ENCODE data around the gene PFDN2. TPM values are rescaled to one million over a fixed set of nuclear protein-coding genes. Genes with fewer than 3 reads are reported as not detected.

The PFDN2 gene
- total and polyA plus RNA-seq, 8 donors = 42.5 to 57.0 (median 51.8) TPM

DNA sequence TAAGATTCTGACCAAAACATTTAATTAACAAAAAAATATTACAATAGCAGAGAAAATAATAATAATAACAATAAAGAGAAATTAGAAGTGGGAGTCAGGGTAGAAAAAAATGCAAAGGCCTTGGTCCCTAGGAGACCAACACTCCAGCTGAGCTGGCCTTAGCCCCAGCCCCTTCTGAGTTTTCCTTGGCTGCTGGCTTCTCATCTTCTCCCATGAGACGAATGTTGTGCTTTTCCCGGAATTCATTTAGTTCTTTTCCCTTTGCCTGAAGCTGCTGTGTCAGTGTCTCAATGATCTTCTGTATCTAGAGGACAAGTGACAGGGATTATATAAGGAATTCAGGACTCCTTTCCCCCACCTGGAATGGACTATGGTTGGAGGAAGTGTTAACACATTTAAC is 17.3 kb downstream of the PFDN2 start:
- Histone ChIP-seq H3K4me1 (peaks cover 14 to 32% of the 10 kb centered on the region in 2 donors), H3K9me3 (no peaks in the 10 kb centered on the region), H3K27ac (no peak overlapping the region), H3K27me3 (no peaks in the 10 kb centered on the region), H3K36me3 (peaks cover 0 to 33% of the 10 kb centered on the region in 2 donors), H3K4me3 (no peak overlapping the region)
- DNase-seq (no peak), ATAC-seq (no peak)
- TF ChIP-seq, protein P1, sequence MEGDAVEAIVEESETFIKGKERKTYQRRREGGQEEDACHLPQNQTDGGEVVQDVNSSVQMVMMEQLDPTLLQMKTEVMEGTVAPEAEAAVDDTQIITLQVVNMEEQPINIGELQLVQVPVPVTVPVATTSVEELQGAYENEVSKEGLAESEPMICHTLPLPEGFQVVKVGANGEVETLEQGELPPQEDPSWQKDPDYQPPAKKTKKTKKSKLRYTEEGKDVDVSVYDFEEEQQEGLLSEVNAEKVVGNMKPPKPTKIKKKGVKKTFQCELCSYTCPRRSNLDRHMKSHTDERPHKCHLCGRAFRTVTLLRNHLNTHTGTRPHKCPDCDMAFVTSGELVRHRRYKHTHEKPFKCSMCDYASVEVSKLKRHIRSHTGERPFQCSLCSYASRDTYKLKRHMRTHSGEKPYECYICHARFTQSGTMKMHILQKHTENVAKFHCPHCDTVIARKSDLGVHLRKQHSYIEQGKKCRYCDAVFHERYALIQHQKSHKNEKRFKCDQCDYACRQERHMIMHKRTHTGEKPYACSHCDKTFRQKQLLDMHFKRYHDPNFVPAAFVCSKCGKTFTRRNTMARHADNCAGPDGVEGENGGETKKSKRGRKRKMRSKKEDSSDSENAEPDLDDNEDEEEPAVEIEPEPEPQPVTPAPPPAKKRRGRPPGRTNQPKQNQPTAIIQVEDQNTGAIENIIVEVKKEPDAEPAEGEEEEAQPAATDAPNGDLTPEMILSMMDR (IDR thresholded peaks at IDR 0.05) = no peak
- intact Hi-C loops (cut with DNase I) = no loop called here

DNA sequence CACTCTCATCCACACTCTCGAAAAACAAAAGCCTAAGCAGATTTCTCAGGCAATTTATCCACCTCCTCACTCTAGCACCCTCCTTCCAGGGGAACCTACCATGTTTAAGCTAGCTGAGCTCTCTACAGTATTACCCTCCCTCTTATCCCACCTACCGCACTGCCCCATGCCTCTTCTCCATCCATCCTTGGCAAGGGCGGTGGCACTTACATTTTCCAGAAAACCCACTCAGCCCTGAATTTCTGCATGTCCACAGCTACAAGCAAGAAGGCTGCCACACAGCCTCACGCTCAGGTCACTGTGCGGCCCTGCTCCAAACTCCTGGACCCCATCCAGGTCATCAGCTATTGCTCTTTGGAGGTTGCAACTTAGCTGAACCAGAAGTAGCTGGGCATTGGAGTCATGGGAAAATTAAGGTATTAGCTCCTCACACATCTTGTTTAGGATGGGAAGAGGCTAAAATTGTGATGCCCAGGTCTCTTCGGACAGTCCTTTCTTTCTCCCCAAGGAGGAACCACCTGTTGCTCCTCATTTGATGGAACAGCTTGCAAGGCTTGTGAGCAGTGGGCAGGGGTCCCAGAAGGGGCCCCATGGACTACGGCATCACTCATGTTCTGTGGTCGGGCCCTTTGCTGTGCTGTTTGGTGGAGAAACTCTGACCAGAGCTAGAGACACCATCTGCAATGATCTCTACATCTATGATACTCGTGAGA is 18.6 kb downstream of the PFDN2 start:
- no peak for DNase-seq
- no peak overlapping the region for H3K27ac ChIP-seq
- TF ChIP-seq, protein P1 (IDR thresholded peaks at IDR 0.05) = no peak
- intact Hi-C loops (cut with DNase I) = loop anchor here in 1 of 2 donors (5.0 kb wide), 1 partner anchor 102 kb away; no protein-coding TSS in a partner anchor
- H3K4me3 ChIP-seq = no peak overlapping the region
- ATAC-seq = no peak
- no peaks in the 10 kb centered on the region for H3K9me3 ChIP-seq
- H3K4me1 ChIP-seq = peaks cover 14 to 32% of the 10 kb centered on the region in 2 donors
- H3K36me3 ChIP-seq = peaks cover 0 to 33% of the 10 kb centered on the region in 2 donors
- H3K27me3 ChIP-seq = no peaks in the 10 kb centered on the region

DNA sequence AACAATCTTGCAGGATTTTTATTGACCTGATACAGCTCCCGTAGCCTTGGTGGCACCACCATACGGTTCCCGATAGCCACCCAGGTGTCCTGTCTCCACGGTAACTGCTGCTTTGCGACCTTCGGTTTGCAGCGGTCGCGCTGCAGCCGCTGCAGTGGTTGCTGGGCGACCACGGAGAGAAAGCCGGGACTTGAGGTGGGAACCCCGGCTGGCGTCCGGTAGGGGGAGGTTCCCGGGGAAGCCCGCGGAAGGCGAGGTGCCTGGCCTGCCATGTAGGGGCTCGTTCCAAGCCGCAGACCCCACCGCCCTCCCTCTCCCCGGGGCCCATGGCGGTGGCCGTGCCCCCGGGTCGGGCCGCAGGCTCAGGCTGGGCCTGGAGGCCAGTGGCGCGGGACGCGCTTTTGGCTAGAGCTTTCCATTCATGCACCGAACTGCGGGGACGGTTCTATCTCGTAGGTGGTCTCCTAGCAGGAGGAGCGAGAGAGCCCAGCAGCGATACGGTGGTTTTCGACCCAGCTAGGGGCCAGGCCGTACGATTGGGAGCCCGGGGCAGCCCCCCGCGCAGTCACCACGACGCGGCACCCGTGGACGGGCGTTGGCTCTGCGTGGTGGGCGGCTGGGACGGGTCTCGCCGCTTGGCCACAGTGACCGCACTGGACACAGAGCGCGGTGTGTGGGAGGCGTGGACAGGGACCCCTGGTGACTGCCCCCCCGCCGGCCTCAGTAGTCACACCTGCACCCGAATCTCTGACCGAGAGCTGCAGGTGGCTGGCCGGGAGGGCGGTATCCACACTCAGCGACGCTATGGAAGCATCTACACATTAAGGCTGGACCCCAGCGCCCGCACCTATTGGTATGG is 19.4 kb downstream of the PFDN2 start, which contains the start of gene KLHDC9:
TSS of gene KLHDC9 (plus strand) at position 152 of the 859 bp plus-strand sequence. CDS start at position 327, 175 bp downstream.
- peaks cover 0 to 33% of the 10 kb centered on the region in 2 donors for H3K36me3 ChIP-seq
- H3K9me3 ChIP-seq = no peaks in the 10 kb centered on the region
- H3K27me3 ChIP-seq = no peaks in the 10 kb centered on the region
- peak within 1 kb of the TSS; percentile 19 to 60 for H3K27ac ChIP-seq
- peaks cover 14 to 32% of the 10 kb centered on the region in 2 donors for H3K4me1 ChIP-seq
- intact Hi-C loops (cut with DNase I) = loop anchor here in 1 of 2 donors (5.0 kb wide), 1 partner anchor 101 kb away; no protein-coding TSS in a partner anchor
- peak within 1 kb of the TSS; percentile 49 to 62 for H3K4me3 ChIP-seq
- TF ChIP-seq, protein P1 (IDR thresholded peaks at IDR 0.05) = no peak
- DNase-seq (peak in 3 of 4 donors; percentile 85 to 91 (median 85)), ATAC-seq (peak; percentile 90)

DNA sequence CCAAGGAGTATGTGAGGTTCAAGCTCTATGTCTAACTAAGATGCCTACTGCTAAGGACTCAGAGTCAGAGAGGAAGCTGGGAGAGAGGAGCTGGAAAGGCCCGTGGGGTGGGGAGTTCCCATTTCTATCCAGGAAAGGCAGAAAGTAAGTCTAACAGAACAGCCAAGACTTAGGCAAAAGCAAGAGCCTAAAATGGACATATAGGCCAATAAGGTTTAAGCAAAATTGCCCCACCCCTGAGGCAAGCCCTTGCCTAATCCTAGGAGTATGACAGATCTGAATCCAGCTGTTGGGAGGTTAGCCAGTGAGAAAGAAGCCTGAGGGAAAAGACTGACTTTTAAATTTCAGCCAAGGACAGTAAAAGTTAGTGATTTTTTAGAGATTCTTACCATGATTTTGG is 21.3 kb downstream of the PFDN2 start:
- ATAC-seq (no peak), DNase-seq (peak in 1 of 4 donors; percentile 76)
- no peak overlapping the region for H3K4me3 ChIP-seq
- no peaks in the 10 kb centered on the region for H3K27me3 ChIP-seq
- TF ChIP-seq, protein P1 (IDR thresholded peaks at IDR 0.05) = no peak
- peak overlapping the region; percentile 19 to 51 for H3K27ac ChIP-seq
- H3K4me1 ChIP-seq = peaks cover 14 to 32% of the 10 kb centered on the region in 2 donors
- H3K36me3 ChIP-seq = peaks cover 0 to 24% of the 10 kb centered on the region in 2 donors
- H3K9me3 ChIP-seq = no peaks in the 10 kb centered on the region
- intact Hi-C loops (cut with DNase I) = loop anchor here in 1 of 2 donors (5.0 kb wide), 1 partner anchor 99 kb away; no protein-coding TSS in a partner anchor
